H1 (cell line): Measurements from ENCODE around the gene PNPLA8. TPM values are rescaled to one million over a fixed set of nuclear protein-coding genes. Genes with fewer than 3 reads are reported as not detected.

ENCODE experiments used
- CTCF ChIA-PET: fragments of 300-600 bp; sonication (Branson Sonifier 250); formaldehyde crosslinking; loops from one replicate; lab custom pipeline; 2021; ENCODE audit not compliant: partially characterized antibody; lab: Charles Lee
- POLR2A ChIA-PET: fragments of 300-600 bp; sonication (Branson Sonifier 250); formaldehyde crosslinking; loops from one replicate; lab custom pipeline; 2021; ENCODE audit warnings: inconsistent platforms; ENCODE audit not compliant: partially characterized antibody; lab: Charles Lee
- DNase-seq, 2 experiments: peaks; one replicate each; pipeline versions ENCODE4 v3.0.0 to v3.0.0-alpha.2; 2010 to 2022; ENCODE audit warnings: low spot score in 2 of 2, low read depth in 1 of 2, mixed read lengths in 1 of 2
- FAIRE-seq: peaks from 2 replicates; lab custom pipeline; 2011; peaks lifted over from hg19 to GRCh38; lab: Jason Lieb, UNC
- H2AFZ ChIP-seq: 2 replicates; pipeline ENCODE4 v1.8.1; 2012; ENCODE audit warnings: low read length, inconsistent platforms
- H2AK5ac ChIP-seq: 2 replicates; pipeline ENCODE4 v1.6.1; 2013; ENCODE audit warnings: low read depth, low read length
- H2BK120ac ChIP-seq: replicated peaks from 2 replicates; pipeline ENCODE3; 2013; ENCODE audit warnings: low read depth, low read length, inconsistent platforms
- H2BK12ac ChIP-seq: 2 replicates; pipeline ENCODE4 v1.6.1; 2013; ENCODE audit warnings: low read depth, low read length
- H2BK15ac ChIP-seq: 2 replicates; pipeline ENCODE4 v1.6.1; 2013; ENCODE audit warnings: low read length
- H2BK20ac ChIP-seq: 2 replicates; pipeline ENCODE4 v1.6.1; 2013; ENCODE audit warnings: low read length
- H2BK5ac ChIP-seq: 2 replicates; pipeline ENCODE4 v1.6.1; 2013; ENCODE audit warnings: low read depth, low read length
- H3K14ac ChIP-seq: 2 replicates; pipeline ENCODE4 v1.6.1; 2013; ENCODE audit warnings: inconsistent platforms; ENCODE audit not compliant: insufficient read length
- H3K18ac ChIP-seq: 2 replicates; pipeline ENCODE4 v1.6.1; 2013; ENCODE audit warnings: low read length; ENCODE audit errors: extremely low read depth
- H3K23ac ChIP-seq: 2 replicates; pipeline ENCODE4 v1.6.1; 2013; ENCODE audit warnings: inconsistent platforms; ENCODE audit not compliant: insufficient read length
- H3K23me2 ChIP-seq: 2 replicates; pipeline ENCODE4 v1.6.1; 2013; ENCODE audit warnings: low read depth, low read length
- H3K27ac ChIP-seq: 2 replicates; pipeline ENCODE4 v1.6.1; 2011; ENCODE audit warnings: low read depth, low read length, inconsistent platforms
- H3K27me3 ChIP-seq, 4 experiments: replicated peaks in 1 of 4; 1 replicate in 1 of 4; 2 replicates in 3 of 4; pipeline versions ENCODE4 v1.6.1 to v1.8.1; 2011 to 2013; ENCODE audit warnings: low read length in 3 of 4, mild to moderate bottlenecking in 3 of 4, inconsistent platforms in 2 of 4, mixed read lengths in 2 of 4, moderate library complexity in 1 of 4; ENCODE audit not compliant: control insufficient read depth in 3 of 4, insufficient read depth in 3 of 4; ENCODE audit errors: extremely low read depth in 1 of 4
- H3K36me3 ChIP-seq, 4 experiments: 2 replicates each; pipeline versions ENCODE4 v1.6.1 to v1.8.1; 2011 to 2013; ENCODE audit warnings: mild to moderate bottlenecking in 4 of 4, low read length in 3 of 4, moderate library complexity in 2 of 4, control low read depth in 1 of 4, inconsistent platforms in 1 of 4; ENCODE audit not compliant: insufficient read depth in 4 of 4, control insufficient read depth in 2 of 4
- H3K4ac ChIP-seq: replicated peaks from 2 replicates; pipeline ENCODE3; 2013; ENCODE audit warnings: low read length, low read depth, mixed read lengths, inconsistent platforms; ENCODE audit not compliant: insufficient read length
- H3K4me1 ChIP-seq, 4 experiments: replicated peaks in 1 of 4; 1 replicate in 1 of 4; 2 replicates in 3 of 4; pipeline versions ENCODE4 v1.6.1 to v1.8.1; 2011 to 2013; ENCODE audit warnings: low read length in 3 of 4, inconsistent platforms in 2 of 4, mixed read lengths in 1 of 4; ENCODE audit not compliant: insufficient read depth in 4 of 4, control insufficient read depth in 3 of 4
- H3K4me2 ChIP-seq, 2 experiments: 2 replicates each; pipeline versions ENCODE4 v1.6.1 to v1.8.1; 2011 to 2013; ENCODE audit warnings: low read depth in 2 of 2, low read length in 2 of 2, control low read depth in 1 of 2, inconsistent platforms in 1 of 2, mild to moderate bottlenecking in 1 of 2; ENCODE audit not compliant: insufficient read depth in 1 of 2
- H3K4me3 ChIP-seq, 4 experiments: fragments of 200-600, 300-600 bp in 1 of 4; sonication (generic), shearing (Covaris generic), sonication (Bioruptor Twin) in 1 of 4; 2 replicates each; pipeline versions ENCODE4 v1.5.1 to v1.8.1; 2011 to 2016; ENCODE audit warnings: low read length in 4 of 4, low read depth in 3 of 4, control low read depth in 2 of 4, inconsistent platforms in 2 of 4, mild to moderate bottlenecking in 2 of 4, mixed read lengths in 1 of 4, moderate library complexity in 1 of 4; ENCODE audit not compliant: insufficient read depth in 2 of 4; ENCODE audit errors: extremely low read depth in 1 of 4
- H3K56ac ChIP-seq: replicated peaks from 2 replicates; pipeline ENCODE3; 2013; ENCODE audit warnings: low read depth, mild to moderate bottlenecking, mixed read lengths, low read length, inconsistent platforms; ENCODE audit not compliant: insufficient read length
- H3K79me1 ChIP-seq: 2 replicates; pipeline ENCODE4 v1.6.1; 2013; ENCODE audit warnings: low read depth, low read length, control low read depth
- H3K79me2 ChIP-seq, 2 experiments: 2 replicates each; pipeline versions ENCODE4 v1.6.1 to v1.8.1; 2012 to 2013; ENCODE audit warnings: low read length in 2 of 2, mild to moderate bottlenecking in 2 of 2, inconsistent platforms in 1 of 2; ENCODE audit not compliant: insufficient read depth in 2 of 2, control insufficient read depth in 1 of 2
- H3K9ac ChIP-seq, 4 experiments: replicated peaks in 1 of 4; 1 replicate in 1 of 4; 2 replicates in 3 of 4; pipeline versions ENCODE4 v1.6.1 to v1.8.1; 2011 to 2013; ENCODE audit warnings: low read depth in 3 of 4, low read length in 3 of 4, control low read depth in 2 of 4, mild to moderate bottlenecking in 2 of 4, moderate library complexity in 2 of 4, inconsistent platforms in 1 of 4; ENCODE audit errors: extremely low read depth in 1 of 4
- H3K9me3 ChIP-seq, 2 experiments: 2 replicates each; pipeline versions ENCODE4 v1.6.1 to v1.8.1; 2012 to 2013; ENCODE audit warnings: mild to moderate bottlenecking in 2 of 2, moderate library complexity in 2 of 2, control low read depth in 1 of 2, inconsistent platforms in 1 of 2, low read depth in 1 of 2, low read length in 1 of 2, mixed read lengths in 1 of 2; ENCODE audit not compliant: insufficient read depth in 2 of 2
- H4K20me1 ChIP-seq, 2 experiments: replicated peaks in 1 of 2; 2 replicates each; pipeline versions ENCODE3 to v1.8.1; 2011 to 2013; ENCODE audit warnings: inconsistent platforms in 2 of 2, low read length in 2 of 2, mild to moderate bottlenecking in 1 of 2; ENCODE audit not compliant: insufficient read depth in 2 of 2, control insufficient read depth in 1 of 2
- H4K5ac ChIP-seq: 2 replicates; pipeline ENCODE4 v1.6.1; 2013; ENCODE audit warnings: low read length, low read depth, mixed read lengths, inconsistent platforms; ENCODE audit not compliant: insufficient read length
- H4K8ac ChIP-seq: 2 replicates; pipeline ENCODE4 v1.8.0; 2013; ENCODE audit warnings: mild to moderate bottlenecking, moderate library complexity, low read length, inconsistent platforms; ENCODE audit not compliant: insufficient read depth; ENCODE audit errors: extremely low read depth
- H4K91ac ChIP-seq: replicated peaks from 2 replicates; pipeline ENCODE3; 2013; ENCODE audit warnings: low read length, mixed read lengths, inconsistent platforms; ENCODE audit not compliant: insufficient read length
- CEBPB ChIP-seq: IDR thresholded peaks from 2 replicates; pipeline ENCODE4 v1.6.1; 2012; ENCODE audit warnings: low read depth, low read length
- KDM4A ChIP-seq: IDR thresholded peaks from one replicate; pipeline ENCODE4 v1.7.1; 2012; ENCODE audit warnings: low read depth, mild to moderate bottlenecking, moderate library complexity, low read length, inconsistent platforms; ENCODE audit not compliant: severe bottlenecking
- RFX5 ChIP-seq: IDR thresholded peaks from 2 replicates; pipeline ENCODE4 v1.6.1; 2011; ENCODE audit warnings: low read depth, low read length, improper control_type of control experiment, borderline replicate concordance
- SP4 ChIP-seq: IDR thresholded peaks from 2 replicates; pipeline ENCODE4 v1.6.1; 2012; ENCODE audit warnings: low read length, inconsistent platforms
- TAF7 ChIP-seq: optimal IDR thresholded peaks from 2 replicates; pipeline ENCODE3; 2011; ENCODE audit warnings: low read depth, mild to moderate bottlenecking, inconsistent platforms, low read length, moderate library complexity, borderline replicate concordance
- ZNF274 ChIP-seq: IDR thresholded peaks from 2 replicates; pipeline ENCODE4 v1.7.0; 2012; ENCODE audit warnings: low read length, borderline replicate concordance; ENCODE audit errors: extremely low read depth
- polyA plus RNA-seq, 7 experiments: library from polyadenylated mRNA; depleted of rRNA in 3 of 7; stranded (reverse) in 5 of 7; unstranded in 2 of 7; fragments of >200 nt in 5 of 7; fragments of 200-250 nt in 2 of 7; gene quantifications; 1 replicate in 5 of 7; 2 replicates in 1 of 7; 4 replicates in 1 of 7; pipeline versions ENCODE4 v1.2.1 to v1.2.3, GENCODE V29; 2011 to 2013; ENCODE audit warnings: missing spikeins in 2 of 7, mixed read lengths in 2 of 7
- total RNA-seq: library from RNA; stranded (reverse); fragmentation: NEBNext Ultra II Directional; extraction: Animal tissue kit (Norgen Biotek cat#: 25700); gene quantifications from 2 replicates; pipeline ENCODE4 v1.2.1, GENCODE V29; 2021

PNPLA8 gene
- total and polyA plus RNA-seq, 2 of the 8 experiments (the other 6 are each of a cell fraction or from before 2014, with no cell fraction given) = 3.8 to 11.2 TPM

- ChIA-PET CTCF (interaction anchor here (0.7 to 3.6 kb wide), 4 partner anchors 10 to 332 kb away, joined by 3 to 26 read pairs (median 6); no protein-coding TSS in a partner anchor), POLR2A (no interaction called here)
- no peak overlapping the region for H4K8ac ChIP-seq
- no peaks in the 10 kb centered on the region for H3K23me2 ChIP-seq
- no peak overlapping the region for H2BK20ac ChIP-seq
- DNase-seq (no peak), FAIRE-seq (no peak)
- no peak overlapping the region for H4K5ac ChIP-seq
- no peak overlapping the region for H3K56ac ChIP-seq
- no peak overlapping the region for H3K4me2 ChIP-seq
- no peaks in the 10 kb centered on the region for H3K79me1 ChIP-seq
- no peak overlapping the region for H3K27ac ChIP-seq
- H3K9ac ChIP-seq = no peak overlapping the region
- H3K23ac ChIP-seq = no peak overlapping the region
- H3K4me3 ChIP-seq = no peak overlapping the region
- H2BK5ac ChIP-seq = no peak overlapping the region
- H4K91ac ChIP-seq = no peak overlapping the region
- no peak overlapping the region for H2AK5ac ChIP-seq
- H2BK120ac ChIP-seq = no peak overlapping the region
- no peak overlapping the region for H2AFZ ChIP-seq
- no peaks in the 10 kb centered on the region for H3K79me2 ChIP-seq
- H3K4me1 ChIP-seq = no peaks in the 10 kb centered on the region
- H3K14ac ChIP-seq = no peak overlapping the region
- no peaks in the 10 kb centered on the region for H3K9me3 ChIP-seq
- no peak overlapping the region for H2BK12ac ChIP-seq
- H3K4ac ChIP-seq = no peak overlapping the region
- H3K36me3 ChIP-seq = peaks cover 0 to 6% (median 0%) of the 10 kb centered on the region in 4 experiments; a peak in 1 of 8 replicates
- no peaks in the 10 kb centered on the region for H3K27me3 ChIP-seq
- H4K20me1 ChIP-seq = no peaks in the 10 kb centered on the region
- no peak overlapping the region for H3K18ac ChIP-seq
- H2BK15ac ChIP-seq = no peak overlapping the region
- TF ChIP-seq KDM4A (no peak), RFX5 (no peak), CEBPB (no peak), SP4 (no peak), ZNF274 (no peak), TAF7 (no peak)
Measured at GRCh38 chr7:108487646-108488045, 38.3 kb downstream of the PNPLA8 start.
